Epithelial cell of prostate (primary cell): ENCODE data around the gene PRKCA.
A peak's percentile ranks its signal among the peaks of the same experiment; 100 is the strongest.
"Not testable (repeated sequence)": the region's sequence is repeated elsewhere in the genome, so short reads cannot be mapped to it uniquely, and the experiment has no call there.

Experiments
- DNase-seq: peaks from one replicate; pipeline ENCODE4 v3.0.0-alpha.2; 2011; ENCODE audit warnings: low read depth, low spot score
- H3K27ac ChIP-seq: fragments of 450-650 bp; 2 replicates; pipeline ENCODE4 v1.5.1; 2017; ENCODE audit warnings: mild to moderate bottlenecking

The PRKCA gene

GRCh38 chr17:66373944-66374817, 71.8 kb downstream of the PRKCA start:
- DNase-seq: no peak
- no peak overlapping the region for H3K27ac ChIP-seq

- H3K27ac ChIP-seq: no peak overlapping the region
- DNase-seq: no peak
Observed at GRCh38 chr17:66375121-66375520, 72.7 kb downstream of the PRKCA start.

- no peak overlapping the region for H3K27ac ChIP-seq
- no peak for DNase-seq
Observed at GRCh38 chr17:66378296-66378695, 75.9 kb downstream of the PRKCA start.

- no peak overlapping the region for H3K27ac ChIP-seq
- DNase-seq: no peak
Observed at GRCh38 chr17:66379544-66379943, 77.1 kb downstream of the PRKCA start.

- DNase-seq: no peak
- no peak overlapping the region for H3K27ac ChIP-seq
Observed at GRCh38 chr17:66379996-66380395, 77.6 kb downstream of the PRKCA start.

GRCh38 chr17:66381701-66382362, 79.4 kb downstream of the PRKCA start:
- H3K27ac ChIP-seq: no peak overlapping the region
- DNase-seq: no peak

- no peak for DNase-seq
- H3K27ac ChIP-seq: no peak overlapping the region
Observed at GRCh38 chr17:66383333-66383732, 80.9 kb downstream of the PRKCA start.

- H3K27ac ChIP-seq: peak overlapping the region; percentile 11
- DNase-seq: peak; percentile 61
Observed at GRCh38 chr17:66386498-66387351, 84.3 kb downstream of the PRKCA start.

- no peak for DNase-seq
- H3K27ac ChIP-seq: peak overlapping the region; percentile 11
Observed at GRCh38 chr17:66387392-66387981, 85.1 kb downstream of the PRKCA start.

- no peak overlapping the region for H3K27ac ChIP-seq
- DNase-seq: no peak
Observed at GRCh38 chr17:66392783-66393437, 90.5 kb downstream of the PRKCA start.

GRCh38 chr17:66395961-66396360, 93.5 kb downstream of the PRKCA start:
- no peak for DNase-seq
- H3K27ac ChIP-seq: no peak overlapping the region

GRCh38 chr17:66397486-66397885, 95.1 kb downstream of the PRKCA start:
- no peak for DNase-seq
- H3K27ac ChIP-seq: no peak overlapping the region

- H3K27ac ChIP-seq: no peak overlapping the region
Observed at GRCh38 chr17:66398059-66398458, 95.6 kb downstream of the PRKCA start.

GRCh38 chr17:66398617-66399016, 96.2 kb downstream of the PRKCA start:
- H3K27ac ChIP-seq: no peak overlapping the region
- DNase-seq: no peak

More at GRCh38 chr17:66398059-66398458, 95.6 kb downstream of the PRKCA start:
- no peak for DNase-seq

- no peak overlapping the region for H3K27ac ChIP-seq
- no peak for DNase-seq
Observed at GRCh38 chr17:66399441-66399840, 97.0 kb downstream of the PRKCA start.

- H3K27ac ChIP-seq, DNase-seq: not testable (repeated sequence)
Observed at GRCh38 chr17:66400041-66400688, 97.8 kb downstream of the PRKCA start.

GRCh38 chr17:66400698-66401097, 98.3 kb downstream of the PRKCA start:
- no peak overlapping the region for H3K27ac ChIP-seq
- no peak for DNase-seq

- H3K27ac ChIP-seq: no peak overlapping the region
- DNase-seq: no peak
Observed at GRCh38 chr17:66401364-66401763, 99.0 kb downstream of the PRKCA start.

- no peak for DNase-seq
- H3K27ac ChIP-seq: no peak overlapping the region
Observed at GRCh38 chr17:66403846-66404556, 101.6 kb downstream of the PRKCA start.
